Measurements from ENCODE around the gene LDLRAD4.

- TF ChIP-seq CTCF (IDR thresholded peaks at IDR 0.05) (no peak), POLR2A (IDR thresholded peaks at IDR 0.05) (no peak)
Measured at GRCh38 chr18:13387855-13388548, 169.4 kb downstream of the LDLRAD4 start.

Data from lower leg skin (tissue), 3 donors.